ENCODE measurements around the gene RNF144A.
"Not testable (repeated sequence)": the region's sequence is repeated elsewhere in the genome, so short reads cannot be mapped to it uniquely, and the experiment has no call there.

Gene RNF144A

GRCh38 chr2:6973895-6974545, 56.8 kb downstream of the RNF144A start:
- no peak for DNase-seq

- DNase-seq = no peak
Measured at GRCh38 chr2:6975988-6976387, 58.8 kb downstream of the RNF144A start.

- DNase-seq = no peak
Measured at GRCh38 chr2:6977113-6977741, 60.0 kb downstream of the RNF144A start.

- DNase-seq = no peak
Measured at GRCh38 chr2:6977786-6978185, 60.6 kb downstream of the RNF144A start.

GRCh38 chr2:6978991-6979390, 61.8 kb downstream of the RNF144A start:
- no peak for DNase-seq

GRCh38 chr2:6982449-6982848, 65.2 kb downstream of the RNF144A start:
- no peak for DNase-seq

- no peak for DNase-seq
Measured at GRCh38 chr2:6982934-6983589, 65.8 kb downstream of the RNF144A start.

- no peak for DNase-seq
Measured at GRCh38 chr2:6986301-6986911, 69.2 kb downstream of the RNF144A start.

GRCh38 chr2:6986912-6987361, 69.7 kb downstream of the RNF144A start:
- DNase-seq = no peak

- no peak for DNase-seq
Measured at GRCh38 chr2:6990871-6991270, 73.7 kb downstream of the RNF144A start.

- no peak for DNase-seq
Measured at GRCh38 chr2:6992794-6993228, 75.6 kb downstream of the RNF144A start.

- no peak for DNase-seq
Measured at GRCh38 chr2:6993229-6993640, 76.0 kb downstream of the RNF144A start.

GRCh38 chr2:6993936-6994335, 76.7 kb downstream of the RNF144A start:
- DNase-seq = no peak

- DNase-seq = no peak
Measured at GRCh38 chr2:6994536-6995128, 77.4 kb downstream of the RNF144A start.

GRCh38 chr2:6995391-6996097, 78.3 kb downstream of the RNF144A start:
- DNase-seq = no peak

GRCh38 chr2:6999211-6999877, 82.1 kb downstream of the RNF144A start:
- no peak for DNase-seq

- not testable (repeated sequence) for DNase-seq
Measured at GRCh38 chr2:7001395-7001794, 84.2 kb downstream of the RNF144A start.

- DNase-seq = no peak
Measured at GRCh38 chr2:7003895-7004294, 86.7 kb downstream of the RNF144A start.

- DNase-seq = no peak
Measured at GRCh38 chr2:7004636-7005035, 87.4 kb downstream of the RNF144A start.

GRCh38 chr2:7007488-7007845, 90.3 kb downstream of the RNF144A start:
- DNase-seq = no peak

- DNase-seq = no peak
Measured at GRCh38 chr2:7007846-7008741, 90.9 kb downstream of the RNF144A start.

Measured in activated CD8-positive, alpha-beta memory T cell treated with anti-CD3 and anti-CD28 coated beads, Interleukin-2, amount 50 U/mL, for 4 hours (primary cell).